Fibroblast of the conjunctiva (primary cell): ENCODE results near the gene RUFY1.

Source experiments
- DNase-seq: peaks from one replicate; pipeline ENCODE4 v3.0.0-alpha.2; 2010; ENCODE audit warnings: low read depth

Gene RUFY1

DNA sequence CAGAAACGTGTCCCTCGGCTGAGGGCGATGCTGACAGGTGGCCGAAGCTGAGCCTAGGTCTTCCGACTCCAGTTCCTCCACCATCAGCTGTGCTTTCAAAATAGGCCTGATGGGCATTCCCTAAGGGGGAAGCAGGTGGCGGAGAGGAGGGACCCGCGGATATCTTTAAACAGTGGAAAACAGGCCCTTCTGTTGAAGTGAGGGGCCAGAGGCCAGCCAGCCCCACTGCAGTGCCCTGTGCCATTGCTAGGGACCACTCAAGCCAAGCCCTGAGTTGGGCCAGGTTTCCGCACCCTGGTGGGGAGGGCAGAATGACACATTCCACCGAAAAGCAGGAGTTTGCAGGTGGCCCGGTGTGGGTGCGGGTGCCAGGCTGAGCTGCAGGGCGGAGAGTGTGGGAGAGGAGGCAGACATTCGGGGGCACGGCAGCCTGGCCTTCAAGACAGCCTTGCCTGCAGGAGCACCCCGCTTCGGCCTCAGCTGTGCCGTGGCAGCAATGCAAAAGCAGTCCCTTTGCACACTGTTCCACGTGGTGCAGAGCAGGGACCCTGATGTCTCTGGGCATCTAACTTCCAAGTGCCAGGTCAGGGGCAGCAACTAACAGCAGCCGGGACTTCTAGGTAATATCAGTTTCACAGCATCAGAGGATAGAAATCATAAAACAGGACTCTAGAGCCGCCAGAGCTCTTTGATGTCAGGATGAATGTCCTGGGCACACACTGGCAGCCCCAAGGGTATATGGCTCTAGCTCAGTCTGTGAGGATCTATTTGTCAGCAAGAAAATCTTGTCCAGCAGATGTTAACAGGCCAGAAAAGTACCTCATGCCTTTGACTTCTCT, 55.9 kb downstream of the RUFY1 start:
- no peak for DNase-seq

DNA sequence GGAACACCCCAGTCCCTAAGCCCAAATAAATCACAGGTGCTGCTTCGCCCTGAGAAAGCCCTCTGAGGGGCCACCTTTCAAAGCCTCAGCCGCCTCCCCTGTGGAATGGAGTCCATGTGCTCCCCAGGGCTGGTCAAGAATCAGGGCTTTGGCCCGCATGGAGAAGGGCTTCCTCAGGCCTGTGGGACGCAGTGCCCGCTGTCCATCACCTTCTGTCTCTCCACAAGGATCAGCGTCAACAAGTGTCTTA, 56.5 kb downstream of the RUFY1 start:
- no peak for DNase-seq

DNA sequence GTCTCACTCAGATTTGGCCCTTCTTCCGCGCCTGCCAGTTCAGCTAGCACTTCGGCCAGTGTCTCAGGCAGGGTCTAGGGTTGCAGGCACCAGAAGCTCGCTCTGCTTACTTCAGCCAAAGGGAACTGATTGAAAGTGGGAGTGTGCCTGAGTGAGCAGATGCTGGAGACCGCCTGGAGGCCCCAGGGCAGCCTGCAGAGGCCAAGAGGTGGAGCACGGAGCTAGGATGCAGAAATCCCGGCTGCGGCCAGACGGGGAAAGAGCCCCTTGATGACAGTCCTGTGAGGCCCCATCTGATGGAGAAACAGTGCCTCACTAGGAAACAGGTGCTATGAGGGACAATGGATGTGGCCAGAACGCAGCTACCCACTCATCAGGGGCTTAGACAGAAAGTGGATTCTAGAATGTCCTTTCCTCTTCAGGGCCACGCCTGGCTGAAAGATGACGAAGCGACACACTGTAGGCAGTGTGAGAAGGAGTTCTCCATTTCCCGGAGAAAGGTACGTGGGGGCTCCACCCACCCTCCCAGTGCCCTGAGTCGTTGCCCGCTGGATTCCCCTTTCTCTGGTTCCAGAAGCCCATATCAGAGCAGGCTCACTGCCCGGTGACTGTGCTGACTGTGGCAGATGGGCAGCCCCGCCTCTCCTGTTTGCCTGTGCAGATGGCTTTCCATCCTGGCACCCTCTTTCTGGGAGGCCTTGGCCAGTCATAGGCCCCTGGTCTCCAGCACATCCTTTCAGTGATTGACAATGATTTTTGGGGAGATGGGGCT, 57.0 kb downstream of the RUFY1 start:
- DNase-seq, result no peak

DNA sequence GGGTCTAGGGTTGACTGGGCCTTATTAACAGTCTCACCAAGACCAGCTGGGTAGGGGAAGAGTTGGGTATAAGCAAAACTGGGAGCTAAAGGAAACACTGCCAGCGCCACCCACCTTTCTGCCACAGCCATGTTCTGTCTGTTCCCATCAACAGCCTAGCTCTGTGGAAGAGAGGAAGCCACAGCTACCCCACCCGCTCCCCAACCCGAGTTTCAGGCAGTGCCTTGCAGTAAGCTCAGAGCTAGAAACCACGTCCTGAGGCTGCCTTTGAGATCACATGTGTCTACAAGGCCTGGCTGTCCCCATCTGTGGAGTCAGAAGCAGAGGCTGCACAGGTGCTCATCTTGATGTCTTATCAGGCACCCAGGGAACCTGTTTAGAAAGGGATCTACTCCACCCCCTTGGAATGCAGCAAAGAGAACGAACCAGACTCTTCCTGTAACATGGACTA, 57.8 kb downstream of the RUFY1 start:
- DNase-seq, result no peak

DNA sequence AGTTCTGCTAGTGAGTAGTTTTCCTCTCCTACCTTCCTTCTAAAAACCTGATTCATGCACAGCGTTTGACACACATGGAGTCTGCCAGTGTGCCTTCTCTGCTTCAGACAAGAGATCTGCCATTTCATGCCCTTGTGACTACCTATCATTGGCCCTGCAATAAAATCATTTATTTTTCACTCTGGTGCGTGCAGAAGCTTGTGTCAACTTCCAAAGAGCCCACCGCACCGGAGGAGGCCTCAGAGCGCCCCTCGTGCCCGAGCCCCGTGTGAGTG, 59.4 kb downstream of the RUFY1 start:
- no peak for DNase-seq

DNA sequence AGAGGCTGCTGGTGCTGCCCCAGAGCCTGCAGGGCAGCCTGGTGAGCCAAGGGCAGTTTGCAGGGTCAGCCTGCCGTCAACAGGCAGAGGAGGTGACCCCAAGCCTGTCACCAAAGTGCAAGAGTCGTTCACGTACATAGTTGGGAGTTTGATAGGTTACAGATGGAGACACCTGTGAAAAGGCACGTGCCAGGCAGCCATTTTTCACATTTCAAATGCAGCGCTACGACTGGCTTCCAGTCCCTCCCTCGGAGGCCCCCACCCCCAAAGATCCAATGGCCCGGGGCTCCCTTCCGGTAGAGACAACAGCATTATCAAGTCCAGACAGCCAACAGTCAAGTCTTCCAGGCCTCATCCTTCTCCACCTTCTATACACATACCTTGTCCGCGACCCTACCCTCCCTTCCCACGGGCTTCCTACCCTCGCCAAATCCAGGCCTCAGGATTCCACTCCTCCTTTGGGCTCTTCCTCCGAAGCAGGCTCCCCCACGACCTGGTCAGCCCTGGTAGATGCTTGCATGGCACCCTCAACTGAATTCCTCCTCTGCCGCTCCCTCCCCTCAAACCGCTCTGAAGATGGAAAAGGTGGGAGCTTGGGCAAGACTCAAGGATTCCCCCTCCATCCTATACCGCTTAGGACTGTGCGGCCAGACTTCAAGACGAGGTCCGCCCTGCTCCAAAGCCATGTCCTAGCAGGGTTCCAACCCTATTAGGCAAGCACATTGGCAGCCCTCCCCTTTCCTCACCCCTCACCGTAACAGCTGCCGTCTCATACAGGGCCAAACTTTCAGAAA, 60.0 kb downstream of the RUFY1 start:
- DNase-seq, result no peak

DNA sequence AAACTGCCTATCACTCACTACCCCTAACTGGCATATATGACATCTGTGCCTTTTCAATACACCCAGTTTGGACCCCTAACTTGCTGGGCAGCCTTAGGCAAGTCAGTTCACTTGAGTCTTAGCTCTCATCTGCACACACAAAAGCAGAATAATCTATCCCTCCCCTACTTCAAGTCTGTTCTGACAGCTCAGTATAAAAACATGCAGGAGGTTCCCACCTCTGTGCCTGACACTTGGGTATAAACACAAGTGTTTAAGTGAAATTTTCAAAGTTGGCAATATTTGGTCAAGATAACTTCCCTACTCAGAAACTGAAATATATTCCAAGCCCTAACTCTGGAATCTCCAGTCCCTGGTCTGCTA, 60.5 kb downstream of the RUFY1 start:
- DNase-seq, result no peak

DNA sequence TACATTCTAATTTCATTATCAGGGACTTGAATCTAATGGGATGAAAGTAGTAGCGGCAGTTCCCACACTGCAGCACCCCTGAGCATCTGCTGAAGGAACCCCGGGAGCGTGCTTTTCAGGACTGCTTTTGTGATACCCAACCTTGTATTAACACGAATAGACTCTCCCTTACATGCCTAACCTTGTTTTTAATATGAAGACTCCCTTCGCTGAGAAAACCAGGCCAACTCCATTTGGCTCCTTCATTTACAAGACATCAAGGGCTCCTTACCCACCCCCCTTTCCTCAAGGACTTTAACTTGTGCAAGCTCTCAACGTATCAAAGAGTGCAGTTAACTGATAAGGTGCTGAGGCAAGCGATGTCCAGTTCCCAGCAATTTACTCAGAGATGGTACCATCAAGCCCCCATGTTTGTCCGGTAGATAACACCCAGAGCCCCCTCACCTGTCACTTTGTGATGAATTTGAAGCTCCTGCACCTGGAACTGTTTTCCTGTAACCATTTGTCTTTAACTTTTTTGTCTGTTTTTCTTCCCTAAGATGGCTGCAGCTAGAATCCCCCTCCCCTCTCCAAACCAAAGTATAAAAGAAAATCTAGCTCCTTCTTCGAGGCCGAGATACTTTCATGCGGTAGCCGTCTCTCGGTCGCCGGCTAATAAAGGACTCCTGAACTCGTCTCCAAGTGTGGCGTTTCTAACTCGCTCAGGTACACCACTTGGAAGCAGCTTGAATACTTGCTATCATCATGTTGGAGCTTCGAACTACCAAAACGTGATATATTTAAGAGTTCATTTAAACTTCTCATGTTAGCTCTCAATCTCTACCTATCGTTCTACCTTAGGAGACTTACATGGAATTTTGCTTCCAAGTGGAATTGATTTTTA, 62.5 kb downstream of the RUFY1 start:
- no peak for DNase-seq

DNA sequence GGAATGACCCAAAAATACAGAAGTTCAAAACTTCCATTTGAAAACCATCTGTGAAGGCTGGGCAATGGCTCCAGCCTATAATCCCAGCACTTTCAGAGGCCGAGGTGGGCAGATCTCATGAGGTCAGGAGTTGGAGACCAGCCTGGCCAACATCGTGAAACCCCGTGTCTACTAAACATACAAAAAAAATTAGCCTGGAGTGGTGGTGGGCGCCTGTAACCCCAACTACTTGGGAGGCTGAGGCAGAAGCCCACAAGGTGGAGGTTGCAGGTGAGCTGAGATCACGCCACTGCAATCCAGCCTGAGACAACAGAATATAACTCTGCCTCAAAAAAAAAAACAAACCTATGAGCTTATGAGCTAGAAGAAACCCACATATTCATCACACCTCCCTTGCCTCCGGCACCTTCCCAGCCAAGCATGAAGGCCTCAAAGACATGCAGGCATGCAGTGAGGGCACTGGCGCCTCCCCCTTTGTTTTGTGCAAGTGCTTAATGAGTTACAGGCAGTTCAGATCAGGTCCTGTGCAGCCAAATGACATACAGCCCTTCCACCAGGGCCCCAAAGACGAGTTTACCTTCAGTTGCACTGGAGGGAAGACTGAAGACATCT, 63.2 kb downstream of the RUFY1 start:
- no peak for DNase-seq

DNA sequence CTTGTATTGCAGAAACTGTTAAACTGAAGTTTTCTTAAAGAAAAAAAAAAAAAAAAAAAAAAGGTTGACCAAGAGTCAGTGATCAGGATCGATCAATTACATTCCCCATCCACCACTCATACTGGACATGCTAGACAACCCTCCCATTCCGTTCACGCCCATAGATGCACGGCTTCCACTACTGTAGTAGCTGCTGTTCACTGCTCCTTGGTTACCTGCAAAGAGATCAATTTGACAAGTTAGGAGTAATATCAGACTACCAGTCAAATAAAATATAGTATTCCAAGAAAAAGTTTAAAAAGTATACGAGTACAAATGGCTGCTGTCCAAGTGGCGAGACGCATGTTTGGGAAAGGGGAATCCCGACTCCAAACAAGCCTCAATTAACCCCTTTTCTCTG, 64.4 kb downstream of the RUFY1 start:
- DNase-seq, result no peak

DNA sequence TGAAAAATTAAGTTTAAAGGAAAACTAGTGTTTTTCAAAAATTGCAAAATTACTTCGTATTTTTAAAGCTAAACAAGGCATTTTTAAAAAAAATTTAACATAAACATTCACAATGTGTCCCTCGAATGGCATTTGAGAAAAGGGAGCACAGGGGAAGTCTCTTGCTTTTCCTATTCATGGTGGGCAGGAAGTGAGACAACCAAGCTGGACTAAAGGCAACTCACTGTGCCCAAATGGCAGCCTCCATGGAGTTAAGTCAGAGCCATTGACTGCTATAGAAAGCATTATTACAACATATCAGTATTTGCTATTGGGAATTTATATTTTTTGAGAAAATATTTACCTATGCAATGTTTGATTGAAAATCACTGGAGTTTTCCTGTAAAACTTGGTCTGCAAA, 64.8 kb downstream of the RUFY1 start:
- no peak for DNase-seq

DNA sequence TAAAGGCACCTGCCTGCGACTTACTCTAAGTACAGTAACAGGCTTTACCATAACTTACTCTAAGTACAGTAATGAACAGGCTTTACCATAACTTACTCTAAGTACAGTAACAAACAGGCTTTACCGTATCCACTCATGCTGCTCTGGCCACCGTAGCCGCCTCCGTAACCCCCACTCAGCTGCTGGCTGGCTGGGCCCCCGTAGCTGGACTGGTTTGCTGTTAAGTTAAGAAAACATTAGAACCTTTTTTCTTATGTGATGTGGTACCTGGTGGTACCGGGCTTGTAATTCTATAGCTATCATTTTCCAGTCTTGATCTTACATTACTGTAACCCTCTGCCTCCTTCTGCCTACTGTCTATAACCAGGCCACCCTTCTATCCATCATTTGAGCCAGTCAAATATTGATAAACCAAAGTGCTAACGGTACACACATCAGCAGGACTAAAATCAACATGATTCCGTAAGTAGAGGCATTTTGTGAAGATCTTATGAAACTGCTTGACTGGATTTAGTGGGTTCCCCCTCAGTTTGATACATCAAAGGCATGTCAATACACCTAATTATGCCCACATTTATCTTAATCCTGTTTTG, 65.7 kb downstream of the RUFY1 start:
- no peak for DNase-seq

DNA sequence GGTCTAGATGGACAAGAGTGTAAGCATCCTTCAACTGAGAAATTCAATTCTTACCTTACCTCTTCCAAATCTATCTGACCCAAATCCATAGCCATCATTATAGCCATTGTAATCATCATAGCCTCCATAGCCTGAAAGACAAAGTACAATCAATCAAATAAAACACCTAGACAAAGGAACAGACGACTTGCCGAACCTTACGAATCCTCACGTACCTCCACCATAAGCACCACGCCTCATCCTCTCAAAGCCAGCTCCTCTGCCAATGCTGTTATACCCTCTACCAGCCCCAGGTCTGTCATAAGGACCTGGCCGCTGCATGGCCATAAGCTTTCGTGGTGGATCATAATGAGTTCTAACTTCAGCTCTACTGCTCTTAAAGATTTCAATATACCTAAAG, 67.6 kb downstream of the RUFY1 start:
- DNase-seq, result no peak

DNA sequence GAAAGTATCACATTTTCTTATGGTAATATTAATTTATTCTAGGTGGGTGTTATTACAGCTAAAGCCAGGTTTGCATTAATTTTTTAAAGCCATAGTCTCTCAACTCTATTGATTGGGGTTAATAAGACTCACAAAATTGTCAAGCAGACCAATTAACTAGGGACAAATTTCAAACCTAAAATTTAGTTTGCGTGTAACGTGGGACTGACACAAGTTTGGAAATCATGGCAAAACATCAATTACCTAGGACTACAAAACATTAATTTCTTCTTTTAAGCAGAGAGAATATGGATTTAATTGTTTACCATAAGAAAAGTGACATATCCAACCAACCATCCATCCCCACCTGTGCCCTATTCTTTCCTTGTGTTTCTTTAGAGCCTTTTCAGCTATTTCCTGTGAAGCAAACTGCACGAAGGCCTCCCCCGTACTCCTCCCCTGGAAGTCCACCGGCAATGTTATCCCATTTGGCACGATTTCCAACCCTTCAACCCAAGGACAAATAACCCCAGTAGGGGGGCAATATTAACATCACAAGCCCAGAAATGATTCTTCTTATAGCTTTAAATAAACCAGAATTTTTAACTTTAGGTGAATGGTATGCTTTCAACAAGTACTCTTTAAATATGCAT, 68.7 kb downstream of the RUFY1 start:
- DNase-seq, result no peak

DNA sequence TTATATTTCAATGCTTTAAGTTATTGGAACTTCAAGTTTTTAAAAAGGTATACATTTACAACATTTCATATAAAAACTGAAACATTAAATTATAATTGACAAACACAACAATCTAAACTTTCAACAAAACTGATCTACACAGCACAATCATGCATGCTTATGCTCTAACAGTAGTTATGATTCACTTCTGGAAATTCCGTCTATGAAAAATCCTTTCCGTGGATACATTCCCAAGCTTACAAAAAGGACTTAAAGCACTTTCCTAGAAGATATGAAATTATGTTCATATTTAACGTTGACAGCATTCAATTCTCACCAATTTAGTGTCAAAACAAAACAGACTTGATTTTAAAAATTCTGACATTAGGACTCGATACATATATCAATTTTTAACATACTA, 69.4 kb downstream of the RUFY1 start:
- DNase-seq, result no peak

DNA sequence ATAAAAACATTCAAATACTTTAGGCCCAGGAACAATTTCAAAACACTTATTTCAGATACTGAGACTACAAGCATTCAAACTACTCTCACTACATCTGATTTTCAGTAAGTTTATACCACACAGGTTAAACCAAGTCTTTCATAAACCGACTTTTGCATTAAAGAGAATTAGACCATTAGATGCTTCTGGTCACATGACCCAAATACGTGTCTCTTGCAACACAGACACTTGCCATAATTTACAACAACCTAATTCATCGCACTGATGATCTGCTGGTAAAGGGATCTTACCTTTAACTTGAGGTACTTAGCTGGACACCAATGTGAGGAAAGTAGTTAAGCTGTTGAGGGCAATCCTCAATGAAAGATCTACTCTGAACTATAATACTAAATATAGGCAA, 69.9 kb downstream of the RUFY1 start:
- DNase-seq, result no peak

DNA sequence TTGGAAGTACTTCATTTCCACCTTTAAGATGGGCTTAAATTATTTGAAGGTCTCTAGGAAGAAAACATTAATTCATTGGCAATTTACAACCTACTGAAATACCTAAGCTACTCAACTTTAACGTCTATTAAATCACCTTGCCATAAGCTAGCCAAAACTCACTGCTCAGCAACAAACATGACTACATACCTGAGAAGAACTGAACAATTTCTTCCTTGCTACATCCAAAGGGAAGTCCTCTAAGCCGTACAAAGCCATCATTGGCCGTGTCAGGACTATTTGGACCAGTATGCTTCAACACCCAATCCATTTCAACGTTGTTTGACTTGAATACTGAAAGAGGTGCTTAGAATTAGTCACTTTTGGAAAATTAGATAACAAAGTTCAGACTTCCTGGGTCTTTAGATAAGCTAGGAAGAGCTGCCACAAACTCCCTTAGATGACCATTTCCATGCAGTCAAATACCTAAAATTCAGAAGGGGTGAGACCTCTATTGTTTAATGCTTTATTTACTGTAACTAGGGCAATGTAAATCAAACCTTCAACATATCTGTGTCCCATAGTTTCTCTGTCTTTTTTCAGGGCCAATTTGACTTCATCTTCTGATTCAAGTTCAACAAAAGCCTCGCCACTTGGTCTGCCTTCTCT, 70.5 kb downstream of the RUFY1 start:
- DNase-seq, result no peak

DNA sequence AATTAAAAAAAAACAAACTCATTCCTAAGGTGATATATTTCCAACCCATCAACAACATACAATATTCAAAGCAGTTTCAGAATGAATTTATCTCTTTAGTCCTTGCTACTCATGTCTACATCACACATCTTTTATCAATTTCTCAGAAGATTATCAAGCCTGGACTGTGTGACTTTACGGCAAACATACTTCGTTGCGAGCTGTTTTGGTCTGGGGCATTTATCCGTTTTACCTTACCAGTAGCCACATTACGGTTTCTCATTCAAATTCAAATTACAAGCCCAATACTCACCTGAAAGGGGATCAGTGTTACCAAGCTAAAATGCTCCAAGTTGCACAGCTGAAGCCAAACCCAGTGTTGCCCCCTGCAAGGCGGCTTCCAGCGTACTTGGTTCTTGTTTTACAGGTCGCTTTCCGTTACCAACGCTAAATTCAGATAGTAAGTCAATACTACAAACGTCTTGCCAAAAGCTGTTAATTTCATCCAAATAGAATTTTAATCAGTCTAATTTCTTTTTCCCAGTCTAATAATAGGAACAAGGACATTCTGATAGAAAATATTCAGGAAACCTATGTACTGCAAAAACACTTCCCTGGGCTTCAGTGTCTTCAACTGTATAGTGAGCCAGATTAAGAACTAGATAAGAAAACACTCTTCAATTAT, 71.3 kb downstream of the RUFY1 start:
- DNase-seq, result no peak

DNA sequence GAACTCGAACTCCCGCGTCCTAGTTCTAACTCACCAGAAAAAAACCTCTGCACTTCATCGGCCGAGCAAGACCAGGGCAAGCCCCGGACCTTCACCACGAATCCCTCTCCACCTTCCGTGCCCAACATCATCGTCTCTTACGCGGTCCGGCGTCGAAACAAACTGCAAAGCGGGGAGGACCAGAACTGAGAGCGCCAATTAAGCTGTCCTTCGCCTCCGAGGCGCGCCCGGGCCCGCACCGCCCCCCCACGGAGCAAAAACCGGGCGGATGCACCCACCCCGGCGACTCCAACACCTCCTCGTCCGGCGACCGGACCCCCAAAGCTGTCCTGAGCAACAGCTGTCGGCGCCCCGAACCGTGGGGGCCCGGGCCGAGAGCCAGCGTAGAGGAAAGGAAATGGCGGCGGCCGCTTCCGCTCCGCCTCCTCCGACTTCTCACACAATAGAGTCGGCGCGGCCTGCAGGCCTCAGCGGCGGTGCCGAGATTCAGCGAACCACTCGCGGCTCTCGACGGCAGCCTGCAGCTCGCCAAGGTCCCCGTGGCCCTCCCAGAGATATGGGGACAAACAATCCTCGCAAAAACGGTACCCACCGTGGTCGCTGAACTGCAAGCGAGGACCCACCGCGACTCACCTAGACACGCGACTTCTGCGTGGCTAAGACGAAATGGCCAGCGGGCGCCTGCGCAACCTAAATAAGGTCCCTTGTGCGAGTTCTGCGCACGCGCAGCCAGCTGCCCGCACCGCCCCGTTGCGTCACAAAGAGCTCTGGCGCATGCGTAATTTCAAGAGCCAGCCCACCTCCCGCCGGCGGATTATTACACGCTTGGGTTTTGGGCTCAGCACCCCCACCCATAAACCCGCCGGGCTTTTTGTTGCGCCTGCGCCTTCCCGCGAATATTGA, 72.9 kb downstream of the RUFY1 start, which contains the start of gene HNRNPH1:
Gene HNRNPH1 (minus strand): TSS at position 669 of the 903 bp plus-strand sequence. CDS start 538 bp downstream, at position 131.
- peak; percentile 98 for DNase-seq
